B cell (primary cell): ENCODE measurements around the gene TRAM2. TPM values are rescaled to one million over a fixed set of nuclear protein-coding genes. Genes with fewer than 3 reads are reported as not detected.

Source experiments
- ATAC-seq: fragments of 200-7000 bp; cut with Tn5 transposase; one replicate; pipeline ENCODE4 v1.10.0; 2021; ENCODE audit warnings: low read depth, mild to moderate bottlenecking, moderate number of reproducible peaks, moderate library complexity
- CTCF ChIA-PET: fragments of 350-600 bp; sonication (Branson Sonifier 250); formaldehyde crosslinking; loops from one replicate; lab custom pipeline; 2021; ENCODE audit warnings: antibody characterized with exemption, inconsistent platforms; lab: Charles Lee
- POLR2A ChIA-PET: fragments of 350-600 bp; sonication (Branson Sonifier 250); formaldehyde crosslinking; loops from one replicate; lab custom pipeline; 2021; ENCODE audit warnings: antibody characterized with exemption; lab: Charles Lee
- DNase-seq: peaks from one replicate; pipeline ENCODE4 v3.0.0; 2013
- H2AFZ ChIP-seq: 2 replicates; pipeline ENCODE4 v1.6.1; 2012; ENCODE audit warnings: mild to moderate bottlenecking, low read depth, low read length; ENCODE audit not compliant: insufficient read depth, poor library complexity, severe bottlenecking
- H3K27ac ChIP-seq, 2 donors: 1 replicate in 1 of 2; 2 replicates in 1 of 2; pipeline ENCODE4 v1.5.1; 2012 to 2013; ENCODE audit warnings: low read length in 2 of 2, mild to moderate bottlenecking in 2 of 2, moderate library complexity in 1 of 2
- H3K27me3 ChIP-seq, 4 experiments: fragments of 200-600 bp in 1 of 4; sonication (generic) in 1 of 4; replicated peaks in 1 of 4; 1 replicate in 2 of 4; 2 replicates in 2 of 4; pipeline versions ENCODE4 v1.6.1 to v1.7.0; 2013 to 2016; ENCODE audit warnings: low read length in 3 of 4, mild to moderate bottlenecking in 2 of 4, mixed read lengths in 1 of 4, moderate library complexity in 1 of 4; ENCODE audit not compliant: insufficient read depth in 4 of 4, control insufficient read depth in 3 of 4; ENCODE audit errors: control extremely low read depth in 1 of 4
- H3K36me3 ChIP-seq, 2 experiments: replicated peaks in 1 of 2; 1 replicate in 1 of 2; 2 replicates in 1 of 2; pipeline versions ENCODE4 v1.6.1 to v1.7.1; 2013; ENCODE audit warnings: low read length in 1 of 2; ENCODE audit not compliant: insufficient read depth in 2 of 2, control insufficient read depth in 1 of 2; ENCODE audit errors: control extremely low read depth in 1 of 2, extremely low read depth in 1 of 2
- H3K4me1 ChIP-seq, 2 donors: fragments of 200-600 bp in 1 of 2; sonication (generic) in 1 of 2; 1 replicate in 1 of 2; 2 replicates in 1 of 2; pipeline versions ENCODE4 v1.5.1 to v1.6.1; 2013 to 2017; ENCODE audit warnings: low read length in 2 of 2; ENCODE audit not compliant: control insufficient read depth in 2 of 2, insufficient read depth in 2 of 2
- H3K4me2 ChIP-seq: replicated peaks from 2 replicates; pipeline ENCODE3; 2012; ENCODE audit warnings: mild to moderate bottlenecking, low read depth, low read length; ENCODE audit not compliant: poor library complexity, severe bottlenecking
- H3K4me3 ChIP-seq, 5 experiments: fragments of 200-600 bp in 1 of 5; sonication (generic) in 1 of 5; 1 replicate in 3 of 5; 2 replicates in 2 of 5; pipeline versions ENCODE4 v1.5.1 to v1.7.0; 2011 to 2016; ENCODE audit warnings: low read length in 4 of 5, mild to moderate bottlenecking in 4 of 5, low read depth in 2 of 5, control low read depth in 1 of 5, moderate library complexity in 1 of 5; ENCODE audit not compliant: insufficient read depth in 1 of 5; ENCODE audit errors: control extremely low read depth in 1 of 5, extremely low read depth in 1 of 5
- H3K79me2 ChIP-seq: fragments of 200-600 bp; sonication (generic); one replicate; pipeline ENCODE4 v1.6.0; 2016; ENCODE audit warnings: low read length; ENCODE audit not compliant: control insufficient read depth, insufficient read depth
- H3K9ac ChIP-seq: fragments of 200-600 bp; sonication (generic); 2 replicates; pipeline ENCODE4 v1.6.1; 2017; ENCODE audit warnings: mild to moderate bottlenecking, low read length, moderate library complexity
- H3K9me3 ChIP-seq, 3 donors: one replicate each; pipeline versions ENCODE4 v1.6.1 to v1.7.1; 2013; ENCODE audit warnings: low read length in 2 of 3; ENCODE audit not compliant: control insufficient read depth in 2 of 3, insufficient read depth in 1 of 3; ENCODE audit errors: control extremely low read depth in 1 of 3
- H4K20me1 ChIP-seq: 2 replicates; pipeline ENCODE4 v1.6.0; 2012; ENCODE audit warnings: mild to moderate bottlenecking, low read length; ENCODE audit not compliant: insufficient read depth, control insufficient read depth, poor library complexity, severe bottlenecking
- H3K27ac Mint-ChIP-seq: one replicate; pipeline ENCODE4 v1.8.0; 2021; ENCODE audit warnings: mixed read lengths
- H3K27me3 Mint-ChIP-seq: one replicate; pipeline ENCODE4 v1.8.0; 2021; ENCODE audit warnings: mixed read lengths
- H3K4me1 Mint-ChIP-seq: one replicate; pipeline ENCODE4 v1.8.0; 2021; ENCODE audit warnings: mixed read lengths
- H3K4me3 Mint-ChIP-seq: one replicate; pipeline ENCODE4 v1.8.0; 2021; ENCODE audit warnings: mixed read lengths
- H3K9me3 Mint-ChIP-seq: one replicate; pipeline ENCODE4 v1.8.0; 2022; ENCODE audit warnings: mixed read lengths; ENCODE audit not compliant: insufficient read depth
- EZH2 ChIP-seq: IDR thresholded peaks from 2 replicates; pipeline ENCODE4 v1.6.1; 2012; ENCODE audit warnings: borderline replicate concordance, low read depth, mild to moderate bottlenecking, moderate library complexity, low read length; ENCODE audit not compliant: insufficient read depth, poor library complexity, severe bottlenecking
- WGBS: methylation state at CpG from one replicate; pipeline ENCODE4 v1.1.5; 2013; ENCODE audit warnings: missing lambda C conversion rate; ENCODE audit not compliant: insufficient coverage; 5-methylcytosine and 5-hydroxymethylcytosine counted together
- intact Hi-C: fragments of 100-400 bp; cut with micrococcal nuclease; formaldehyde crosslinking; loops from one replicate; pipeline ENCODE4 v1.10.0; 2022
- polyA plus RNA-seq: library from polyadenylated mRNA; depleted of rRNA; stranded (reverse); fragments of >200 nt; gene quantifications from 2 replicates; pipeline ENCODE4 v1.2.3, GENCODE V29; 2012
- total RNA-seq, 2 donors: library from RNA; stranded (reverse); fragments of 120-200 nt in 1 of 2; gene quantifications; 1 replicate in 1 of 2; 2 replicates in 1 of 2; pipeline versions ENCODE4 v1.2.3 to v1.2.4, GENCODE V29; 2013 to 2022
- TF ChIP-seq, protein P1 (sequence below): fragments of 200-600 bp; IDR thresholded peaks from one replicate; pipeline ENCODE4 v1.8.0; 2022; ENCODE audit warnings: antibody characterized with exemption, mild to moderate bottlenecking

The TRAM2 gene
- total and polyA plus RNA-seq, 2 donors (not counting 1 experiment from before 2014, with no cell fraction given), result 9.0 to 13.3 TPM

DNA sequence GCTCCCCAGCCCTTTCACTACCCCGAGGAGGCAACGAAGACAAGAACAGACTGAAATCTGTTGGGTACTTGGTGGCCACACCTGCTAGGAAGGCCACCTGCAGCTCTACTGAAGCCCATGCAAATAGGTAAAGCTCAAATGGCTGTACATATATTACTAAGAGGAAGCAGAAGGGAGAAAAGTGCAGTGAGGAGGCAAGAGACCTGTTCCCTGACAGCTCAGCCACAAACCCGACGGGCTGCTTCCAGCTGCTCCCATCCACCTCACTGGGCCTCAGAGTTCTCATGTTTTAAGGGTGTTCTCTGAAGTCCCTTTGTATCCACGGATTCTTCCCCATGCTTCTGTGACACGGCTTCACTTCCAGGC, 24.6 kb downstream of the TRAM2 start:
- peaks cover 37% of the 10 kb centered on the region for H3K79me2 ChIP-seq
- peak overlapping the region; percentile 21 for H3K27ac Mint-ChIP-seq
- POLR2A ChIA-PET, result no interaction called here
- peaks cover 13% of the 10 kb centered on the region for H4K20me1 ChIP-seq
- WGBS, result 38% methylated on average over 5 of the region's 6 CpGs
- H3K4me1 ChIP-seq, result peaks cover 7 to 16% of the 10 kb centered on the region in 2 donors
- H3K36me3 ChIP-seq, result no peaks in the 10 kb centered on the region
- intact Hi-C loops, result no loop called here
- H3K27me3 Mint-ChIP-seq, result no peaks in the 10 kb centered on the region
- H3K4me1 Mint-ChIP-seq, result peaks cover 47% of the 10 kb centered on the region
- TF ChIP-seq, protein P1, sequence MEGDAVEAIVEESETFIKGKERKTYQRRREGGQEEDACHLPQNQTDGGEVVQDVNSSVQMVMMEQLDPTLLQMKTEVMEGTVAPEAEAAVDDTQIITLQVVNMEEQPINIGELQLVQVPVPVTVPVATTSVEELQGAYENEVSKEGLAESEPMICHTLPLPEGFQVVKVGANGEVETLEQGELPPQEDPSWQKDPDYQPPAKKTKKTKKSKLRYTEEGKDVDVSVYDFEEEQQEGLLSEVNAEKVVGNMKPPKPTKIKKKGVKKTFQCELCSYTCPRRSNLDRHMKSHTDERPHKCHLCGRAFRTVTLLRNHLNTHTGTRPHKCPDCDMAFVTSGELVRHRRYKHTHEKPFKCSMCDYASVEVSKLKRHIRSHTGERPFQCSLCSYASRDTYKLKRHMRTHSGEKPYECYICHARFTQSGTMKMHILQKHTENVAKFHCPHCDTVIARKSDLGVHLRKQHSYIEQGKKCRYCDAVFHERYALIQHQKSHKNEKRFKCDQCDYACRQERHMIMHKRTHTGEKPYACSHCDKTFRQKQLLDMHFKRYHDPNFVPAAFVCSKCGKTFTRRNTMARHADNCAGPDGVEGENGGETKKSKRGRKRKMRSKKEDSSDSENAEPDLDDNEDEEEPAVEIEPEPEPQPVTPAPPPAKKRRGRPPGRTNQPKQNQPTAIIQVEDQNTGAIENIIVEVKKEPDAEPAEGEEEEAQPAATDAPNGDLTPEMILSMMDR, result no peak
- no peak for TF ChIP-seq EZH2
- no peaks in the 10 kb centered on the region for H3K9me3 Mint-ChIP-seq
- peak overlapping the region; percentile 38 for H3K4me2 ChIP-seq
- DNase-seq (peak; percentile 35), ATAC-seq (peak; percentile 58)
- H3K27ac ChIP-seq, result no peak overlapping the region
- CTCF ChIA-PET, result no interaction called here
- no peaks in the 10 kb centered on the region for H3K9me3 ChIP-seq
- H3K4me3 ChIP-seq, result no peak overlapping the region
- no peaks in the 10 kb centered on the region for H3K27me3 ChIP-seq
- no peak overlapping the region for H3K9ac ChIP-seq
- no peak overlapping the region for H2AFZ ChIP-seq
- H3K4me3 Mint-ChIP-seq, result peak overlapping the region; percentile 35

DNA sequence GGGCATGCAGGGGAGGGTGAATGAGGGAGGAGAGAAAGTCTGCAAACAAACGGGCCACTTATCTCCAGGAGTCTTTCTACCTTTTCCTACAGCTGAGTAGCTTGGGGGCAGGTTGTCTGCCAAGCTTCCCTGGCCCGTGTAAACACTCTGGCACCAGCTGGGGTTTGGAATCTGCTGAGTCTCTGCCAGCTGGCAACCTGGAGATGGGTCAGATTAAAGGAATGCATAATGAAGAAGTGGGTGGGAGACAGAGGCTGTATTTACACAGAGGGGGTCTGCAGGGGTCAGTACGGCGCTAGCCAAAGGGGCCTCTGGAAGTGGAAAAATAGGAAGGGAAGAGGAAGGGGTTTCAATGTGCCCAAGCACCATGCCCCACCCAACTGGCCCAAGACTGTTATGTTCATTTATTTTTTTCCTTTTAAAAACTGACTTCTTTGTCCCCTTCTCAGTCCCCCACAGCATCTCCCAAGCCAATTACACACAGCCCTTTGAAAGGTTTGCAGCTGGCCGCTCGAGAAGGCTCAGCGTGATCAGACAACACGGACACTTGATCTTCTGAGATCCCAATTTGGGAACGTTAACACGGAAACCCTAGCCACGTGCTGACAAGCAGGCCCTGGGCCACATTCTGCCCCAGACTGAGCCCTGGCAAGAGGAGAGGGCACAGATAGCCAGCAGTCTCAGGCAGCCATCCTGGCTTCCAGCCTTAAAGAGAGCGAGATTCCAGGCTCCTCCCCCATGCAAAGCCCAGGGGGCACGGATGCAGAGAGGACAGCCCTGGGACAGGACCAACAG, 25.2 kb downstream of the TRAM2 start:
- H3K9me3 Mint-ChIP-seq, result no peaks in the 10 kb centered on the region
- peak overlapping the region; percentile 35 for H3K4me3 Mint-ChIP-seq
- H3K27ac ChIP-seq, result no peak overlapping the region
- no peak overlapping the region for H3K9ac ChIP-seq
- H3K4me3 ChIP-seq, result no peak overlapping the region
- intact Hi-C loops, result no loop called here
- TF ChIP-seq EZH2, result no peak
- TF ChIP-seq, protein P1, result no peak
- H4K20me1 ChIP-seq, result peaks cover 13% of the 10 kb centered on the region
- DNase-seq, result no peak
- peak overlapping the region; percentile 38 for H3K4me2 ChIP-seq
- peaks cover 53% of the 10 kb centered on the region for H3K4me1 Mint-ChIP-seq
- H3K4me1 ChIP-seq, result peaks cover 7 to 19% of the 10 kb centered on the region in 2 donors
- WGBS, result 81% methylated on average over 10 of the region's 13 CpGs
- H3K27me3 Mint-ChIP-seq, result no peaks in the 10 kb centered on the region
- H3K36me3 ChIP-seq, result no peaks in the 10 kb centered on the region
- ChIA-PET POLR2A (no interaction called here), CTCF (no interaction called here)
- H2AFZ ChIP-seq, result no peak overlapping the region
- no peak overlapping the region for H3K27ac Mint-ChIP-seq
- peaks cover 42% of the 10 kb centered on the region for H3K79me2 ChIP-seq
- no peaks in the 10 kb centered on the region for H3K9me3 ChIP-seq
- no peaks in the 10 kb centered on the region for H3K27me3 ChIP-seq
- no peak for ATAC-seq
